GM12891 (cell line): ENCODE data around the gene RSPH6A.

ENCODE experiments used
- POLR2A ChIP-seq: IDR thresholded peaks from 2 replicates; pipeline ENCODE4 v1.6.1; 2011; ENCODE audit warnings: low read depth, low read length, control low read depth
- POLR2AphosphoS5 ChIP-seq: IDR thresholded peaks from 2 replicates; pipeline ENCODE4 v1.6.1; 2011; ENCODE audit warnings: low read depth, low read length, control low read depth
- POU2F2 ChIP-seq: IDR thresholded peaks from 2 replicates; pipeline ENCODE4 v1.6.1; 2011; ENCODE audit warnings: low read depth, mild to moderate bottlenecking, control low read depth, low read length, moderate library complexity
- SPI1 ChIP-seq: IDR thresholded peaks from 2 replicates; pipeline ENCODE4 v1.6.1; 2011; ENCODE audit warnings: low read depth, low read length, control low read depth
- TAF1 ChIP-seq: IDR thresholded peaks from 2 replicates; pipeline ENCODE4 v1.6.1; 2011; ENCODE audit warnings: low read depth, low read length, control low read depth

DNA sequence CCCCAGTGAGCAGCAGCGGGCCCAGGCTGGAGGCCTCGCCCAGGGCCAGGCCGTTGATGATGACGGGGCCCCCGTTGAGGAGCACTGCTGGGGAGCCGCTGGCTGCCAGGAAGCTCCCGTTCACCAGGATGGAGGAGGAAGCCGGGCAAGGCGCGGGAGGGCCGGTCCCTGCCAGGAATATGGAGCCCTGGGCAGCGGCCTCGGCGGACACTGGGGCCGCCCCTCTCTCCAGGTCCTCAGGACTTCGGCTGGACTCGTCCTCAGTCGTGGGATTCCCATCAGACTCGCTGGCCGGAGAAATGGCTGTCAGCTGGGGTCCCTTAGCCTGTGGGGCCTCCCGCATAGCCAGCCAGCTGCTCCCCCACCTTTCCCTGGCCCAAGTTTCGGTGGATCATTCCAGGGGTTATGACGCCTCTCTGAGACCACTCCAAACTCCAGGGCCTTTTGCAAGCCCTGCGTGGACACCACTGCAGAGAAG lies 48.2 kb downstream of the RSPH6A start:
- TF ChIP-seq POLR2A (no peak), POLR2AphosphoS5 (no peak), TAF1 (no peak), POU2F2 (no peak), SPI1 (no peak)
